DMS 273 (cell line): ENCODE measurements around the gene DNAJC15.

Experiments used
- DNase-seq: peaks from one replicate; lab custom pipeline; 2025; ENCODE audit not compliant: unreplicated experiment; lab: John Stamatoyannopoulos, UW

Gene DNAJC15

GRCh38 chr13:43123856-43124255 lies 100.5 kb downstream of the DNAJC15 start:
- DNase-seq = peak; percentile 21

DNA sequence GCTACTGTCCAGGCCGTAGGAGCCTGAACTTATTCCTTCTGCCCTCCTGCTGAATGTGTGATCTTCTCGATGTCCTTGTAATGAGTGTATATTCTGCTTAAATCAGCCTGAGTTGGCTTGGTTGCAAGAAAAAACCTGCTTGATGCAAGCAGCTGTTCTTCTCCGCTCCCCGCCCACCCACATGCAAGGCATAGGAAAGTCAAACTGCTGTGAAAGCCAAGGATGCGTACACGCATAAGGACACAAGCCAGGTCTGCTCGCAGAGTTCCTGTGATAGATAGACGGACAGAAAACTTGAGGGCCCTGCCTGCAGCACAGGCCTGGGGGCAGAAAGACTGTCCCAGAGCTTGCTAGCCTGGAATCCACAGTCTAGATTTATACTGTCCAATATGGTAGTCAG lies 101.1 kb downstream of the DNAJC15 start:
- peak; percentile 84 for DNase-seq

DNA sequence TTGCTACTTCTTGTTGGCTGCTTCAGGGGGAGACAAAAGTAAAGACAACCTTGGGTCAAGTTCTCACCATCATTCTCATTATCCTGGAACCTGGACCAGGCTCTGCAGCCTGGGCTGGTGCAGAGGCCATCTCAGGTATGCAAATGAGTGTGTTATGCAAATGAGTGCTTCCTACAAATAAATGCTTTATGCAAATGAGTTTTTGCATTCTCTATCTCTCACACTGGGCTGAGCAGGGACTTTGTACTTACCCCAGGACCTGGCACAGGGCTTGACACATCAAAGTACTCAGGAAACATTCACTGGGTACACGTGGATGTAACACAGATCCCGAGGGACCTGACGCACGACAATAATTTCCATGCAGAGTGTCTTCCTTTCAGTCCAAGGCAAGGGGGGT lies 103.0 kb downstream of the DNAJC15 start:
- DNase-seq = no peak

- DNase-seq = peak; percentile 73
Observed at GRCh38 chr13:43127103-43127798, 103.9 kb downstream of the DNAJC15 start.

DNA sequence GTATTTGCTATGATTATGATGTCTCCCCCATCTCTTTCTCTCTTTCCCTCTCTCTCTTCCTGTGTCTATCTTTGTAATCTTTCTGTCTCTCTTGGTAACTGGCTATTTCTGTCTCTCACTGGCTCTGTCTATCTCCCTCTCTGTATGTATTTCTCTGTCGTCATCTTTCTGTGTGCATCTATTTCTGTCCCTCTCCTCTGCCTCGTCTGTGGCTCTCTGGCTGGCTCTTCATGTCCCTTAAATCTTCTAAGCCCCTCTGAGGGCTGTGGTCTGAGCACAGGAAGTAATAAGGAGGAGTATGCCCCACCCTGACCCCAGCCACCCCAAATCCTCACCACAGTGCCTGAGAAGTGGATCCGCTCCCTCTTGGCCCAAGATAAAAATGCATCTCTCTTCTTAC lies 104.4 kb downstream of the DNAJC15 start:
- DNase-seq = peak; percentile 44

DNA sequence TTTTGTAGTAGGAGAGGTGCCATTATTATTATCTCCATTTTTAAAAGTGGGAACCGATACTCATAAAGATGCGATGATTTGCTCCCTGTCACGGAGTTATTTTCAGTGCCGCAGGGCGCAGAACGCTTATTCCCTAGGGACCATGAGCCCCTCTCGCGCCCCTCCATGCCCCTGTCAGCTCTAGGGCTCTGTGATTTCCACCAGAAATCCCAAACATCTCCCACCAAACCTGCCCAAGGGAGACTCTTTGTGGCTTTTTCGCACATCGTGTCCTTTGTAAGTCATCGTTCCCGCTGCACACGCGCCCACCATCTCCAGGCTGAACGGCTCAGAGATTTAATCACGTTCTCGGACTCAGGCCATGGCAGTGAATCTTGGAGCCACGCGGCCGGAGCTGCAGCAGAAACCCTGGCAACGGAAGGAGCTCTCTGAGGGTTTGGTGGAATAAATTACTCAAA lies 105.1 kb downstream of the DNAJC15 start:
- DNase-seq = peak; percentile 62

DNA sequence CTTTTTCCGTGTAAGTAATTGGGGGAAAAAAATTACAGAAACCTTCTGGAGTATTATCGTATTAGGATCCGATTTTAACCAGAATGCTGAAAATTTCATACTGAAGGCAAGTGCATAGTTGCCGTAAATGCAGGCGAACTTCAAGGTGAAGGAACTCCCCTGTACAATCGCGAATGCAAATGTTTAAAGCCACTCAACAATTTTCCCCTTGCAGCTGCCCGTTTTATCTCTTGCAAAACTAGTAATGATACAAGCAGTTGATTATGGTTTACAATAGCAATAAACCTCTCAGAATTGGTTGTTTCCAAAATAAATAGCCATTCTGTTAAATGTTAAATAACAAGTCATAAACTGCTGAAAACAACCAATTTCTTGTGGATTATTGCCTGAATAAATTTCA lies 105.7 kb downstream of the DNAJC15 start:
- DNase-seq = peak; percentile 33

- peak; percentile 47 for DNase-seq
Observed at GRCh38 chr13:43129511-43130110, 106.2 kb downstream of the DNAJC15 start.

- peak; percentile 83 for DNase-seq
Observed at GRCh38 chr13:43132257-43132656, 108.9 kb downstream of the DNAJC15 start.

DNA sequence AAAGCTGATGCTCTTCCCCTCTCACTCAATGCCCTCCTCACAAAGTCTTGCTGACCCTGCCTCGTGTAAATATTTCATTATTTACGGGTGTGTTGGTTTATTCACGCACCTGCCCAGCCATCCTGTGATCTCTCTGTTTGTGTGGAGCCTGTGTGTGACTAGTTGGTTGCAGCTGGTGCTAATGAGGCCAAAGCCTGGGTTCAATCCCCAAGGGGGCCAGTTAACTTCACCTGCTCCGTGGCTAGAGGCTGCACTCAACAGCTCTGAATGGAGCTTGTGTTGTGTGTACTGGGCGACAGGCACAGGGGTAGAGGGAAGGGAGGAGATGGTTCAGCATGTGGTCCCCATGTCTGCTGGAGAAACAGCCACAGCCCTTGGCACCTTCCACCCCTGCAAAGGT lies 109.5 kb downstream of the DNAJC15 start:
- peak; percentile 49 for DNase-seq

GRCh38 chr13:43133792-43134191 lies 110.4 kb downstream of the DNAJC15 start:
- DNase-seq = no peak

- DNase-seq = peak; percentile 87
Observed at GRCh38 chr13:43134868-43135267, 111.5 kb downstream of the DNAJC15 start.

- peak; percentile 38 for DNase-seq
Observed at GRCh38 chr13:43135516-43135915, 112.1 kb downstream of the DNAJC15 start.

DNA sequence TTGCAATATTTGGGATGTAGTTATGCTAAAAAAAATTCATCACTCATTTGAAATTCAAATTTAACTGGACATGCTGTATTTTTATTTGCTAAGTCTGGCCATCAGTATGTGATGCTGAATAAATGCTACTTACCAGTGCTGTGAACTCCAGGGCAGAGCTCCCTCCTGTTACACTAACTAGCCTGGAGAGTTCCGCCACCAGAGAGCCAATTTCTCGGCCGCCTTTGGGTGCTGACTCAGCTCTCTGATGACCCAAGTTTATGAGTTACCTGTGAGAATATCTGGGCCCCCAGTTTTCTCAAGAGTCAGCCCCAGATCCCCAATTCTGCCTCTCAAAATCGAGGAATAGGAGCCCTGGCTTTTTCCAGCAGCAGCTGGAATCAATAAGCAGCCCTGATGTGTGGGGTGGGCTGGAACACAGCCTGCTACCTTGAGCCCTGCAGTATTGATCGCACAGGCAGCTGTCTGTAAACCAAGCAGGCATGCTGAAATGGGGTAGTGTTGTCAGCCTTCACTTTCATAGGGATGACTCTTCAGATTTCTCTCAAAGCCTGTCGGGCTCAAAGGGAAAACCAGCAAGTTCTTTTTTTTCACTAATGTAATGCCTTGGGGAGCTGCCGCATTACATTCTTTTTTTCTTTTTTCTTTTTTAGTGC lies 113.7 kb downstream of the DNAJC15 start:
- no peak for DNase-seq

DNA sequence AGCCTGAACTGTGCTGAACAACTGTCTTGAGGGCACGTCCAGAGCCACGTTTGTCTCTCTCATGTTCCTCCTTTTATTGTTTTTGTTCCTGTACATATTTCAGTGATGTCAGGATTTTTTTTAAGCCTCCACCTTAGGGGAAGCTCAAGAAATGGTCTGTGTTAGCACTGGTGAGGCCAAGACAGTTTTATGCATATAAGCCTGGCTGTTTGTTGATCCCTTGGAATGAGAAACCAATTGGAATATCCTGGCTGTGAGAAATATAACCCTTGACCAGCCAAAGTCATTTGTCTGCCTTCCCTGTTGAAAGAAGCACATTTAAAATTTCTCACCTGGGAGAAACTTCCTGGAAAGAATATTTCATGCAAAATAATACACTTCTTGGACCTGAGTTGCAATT lies 115.8 kb downstream of the DNAJC15 start:
- DNase-seq = no peak

DNA sequence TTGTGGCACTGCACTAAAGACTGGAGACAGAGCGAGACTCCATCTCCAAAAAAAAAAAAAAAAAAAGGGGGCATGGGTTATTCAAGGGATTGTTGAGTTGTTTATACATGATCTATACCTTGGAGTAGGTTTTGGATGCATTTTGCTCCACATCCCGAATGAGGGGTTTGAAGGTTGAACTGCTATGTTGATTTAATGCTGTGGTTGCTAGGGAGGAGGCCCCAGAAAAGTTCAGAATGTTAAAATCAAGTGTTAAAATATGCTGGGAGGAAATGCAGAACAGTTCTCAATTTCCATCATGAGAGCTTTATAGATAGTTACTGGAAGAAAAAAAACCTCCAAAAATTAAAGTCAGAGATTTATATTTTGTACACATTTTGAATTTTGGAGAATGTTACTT lies 116.5 kb downstream of the DNAJC15 start:
- no peak for DNase-seq

- no peak for DNase-seq
Observed at GRCh38 chr13:43140985-43141384, 117.6 kb downstream of the DNAJC15 start.

- no peak for DNase-seq
Observed at GRCh38 chr13:43141685-43142084, 118.3 kb downstream of the DNAJC15 start.

DNA sequence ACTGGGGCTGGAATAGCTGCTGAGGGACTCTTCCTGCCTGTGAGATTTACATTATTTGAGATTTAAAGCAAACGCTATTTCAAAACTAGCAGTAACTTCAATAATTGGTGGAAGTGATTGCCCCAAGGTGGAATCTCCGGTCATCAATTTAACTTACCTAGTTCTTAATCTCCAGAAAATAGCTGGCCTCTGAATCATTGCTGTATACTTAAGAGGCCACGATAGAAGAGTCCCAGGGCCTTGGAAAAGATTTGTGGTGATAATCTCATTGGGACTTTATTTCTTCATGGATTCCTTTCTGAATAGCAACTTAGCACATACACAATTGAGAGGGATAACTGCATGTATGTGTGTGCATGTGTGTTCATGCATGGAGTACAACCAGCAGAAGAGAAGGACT lies 120.2 kb downstream of the DNAJC15 start:
- DNase-seq = no peak

DNA sequence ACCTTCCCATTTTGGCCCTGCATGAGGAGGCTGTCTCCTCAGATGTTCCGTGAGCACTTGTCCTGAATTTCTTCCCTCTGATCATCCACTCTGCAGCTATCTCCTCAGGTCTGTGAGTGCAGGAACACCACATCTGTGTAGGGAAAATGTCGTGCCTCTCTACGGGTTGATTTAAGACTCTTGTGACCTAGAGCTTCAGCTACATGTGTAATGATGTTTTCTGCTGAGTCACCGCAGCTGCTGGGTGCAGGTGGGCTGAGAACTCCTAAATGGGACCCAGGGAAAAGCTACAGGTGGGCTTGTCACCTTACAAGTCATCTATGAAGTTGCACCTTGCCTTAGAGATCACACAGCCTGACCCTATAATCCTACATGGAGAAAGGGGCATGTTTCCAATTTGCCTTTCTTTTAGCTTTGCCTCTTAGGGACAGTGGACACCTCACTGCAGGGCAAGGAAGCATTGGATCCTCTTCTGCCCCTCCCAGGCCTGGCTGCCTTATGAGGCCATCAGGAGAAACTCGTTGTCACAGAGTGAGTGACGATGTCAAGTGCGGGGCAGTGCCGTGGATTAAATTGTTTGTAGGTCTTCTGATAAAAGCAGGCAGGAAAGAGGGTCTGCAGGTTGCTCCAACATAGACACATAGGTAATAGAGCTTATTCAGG lies 122.3 kb downstream of the DNAJC15 start:
- DNase-seq = no peak

DNA sequence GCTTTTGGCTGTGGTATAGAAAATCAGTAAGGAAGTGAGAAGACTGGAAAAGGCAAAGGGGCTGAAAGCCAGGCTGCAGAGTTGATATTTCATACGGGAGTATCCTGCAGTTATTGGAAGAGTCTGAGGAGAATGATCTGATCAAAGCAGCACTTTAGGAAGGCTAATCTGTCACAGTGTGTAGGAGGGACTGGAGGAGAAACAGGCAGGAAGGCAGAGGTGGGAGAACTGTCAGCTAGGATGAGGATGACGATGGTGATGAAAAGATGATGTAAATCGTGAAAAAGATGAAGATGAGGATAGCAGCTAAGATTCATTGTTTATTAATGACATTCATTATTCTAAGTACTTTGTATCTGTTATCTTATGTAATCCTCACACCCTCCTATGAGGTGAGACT lies 123.0 kb downstream of the DNAJC15 start:
- no peak for DNase-seq
